ENCODE results near the gene LCN1.

LCN1 gene

GRCh38 chr9:135520916-135521607 lies at the start of gene LCN1:
Gene LCN1 (plus strand): TSS chr9:135521440. CDS start chr9:135521498, 58 bp downstream.
- DNase-seq = no peak

- DNase-seq = no peak
These were observed 49.2 kb upstream of the LCN1 start for GRCh38 chr9:135471791-135472640.

GRCh38 chr9:135473972-135474543 lies 47.2 kb upstream of the LCN1 start:
- DNase-seq = no peak

GRCh38 chr9:135474915-135475314 lies 46.3 kb upstream of the LCN1 start:
- no peak for DNase-seq

GRCh38 chr9:135476561-135477355 lies 44.5 kb upstream of the LCN1 start:
- no peak for DNase-seq

GRCh38 chr9:135478191-135478590 lies 43.0 kb upstream of the LCN1 start:
- no peak for DNase-seq

GRCh38 chr9:135478829-135479468 lies 42.3 kb upstream of the LCN1 start:
- no peak for DNase-seq

- DNase-seq = no peak
These were observed 41.7 kb upstream of the LCN1 start, which contains the start of gene PPP1R26 for GRCh38 chr9:135479469-135480052. Gene PPP1R26 (plus strand): TSS chr9:135479782. CDS start chr9:135484511, 4,729 bp downstream.

- no peak for DNase-seq
These were observed 40.9 kb upstream of the LCN1 start for GRCh38 chr9:135480071-135480939.

- no peak for DNase-seq
These were observed 40.3 kb upstream of the LCN1 start for GRCh38 chr9:135480940-135481310.

GRCh38 chr9:135482015-135482754 lies 39.1 kb upstream of the LCN1 start:
- DNase-seq = no peak

- DNase-seq = no peak
These were observed 36.6 kb upstream of the LCN1 start for GRCh38 chr9:135484460-135485277.

- no peak for DNase-seq
These were observed 35.9 kb upstream of the LCN1 start for GRCh38 chr9:135485385-135485784.

- DNase-seq = no peak
These were observed 35.4 kb upstream of the LCN1 start for GRCh38 chr9:135485832-135486231.

GRCh38 chr9:135486267-135487065 lies 34.8 kb upstream of the LCN1 start:
- no peak for DNase-seq

- DNase-seq = no peak
These were observed 33.8 kb upstream of the LCN1 start for GRCh38 chr9:135487281-135488012.

GRCh38 chr9:135488013-135488330 lies 33.3 kb upstream of the LCN1 start:
- no peak for DNase-seq

GRCh38 chr9:135488527-135488926 lies 32.7 kb upstream of the LCN1 start:
- no peak for DNase-seq

All from activated CD4-positive, alpha-beta T cell treated with anti-CD3 and anti-CD28 coated beads, Interleukin-2, amount 50 U/mL, for 1 hour (primary cell).